Right cardiac atrium (tissue), 5 donors: ENCODE data around the gene QKI. TPM values are rescaled to one million over a fixed set of nuclear protein-coding genes. Genes with fewer than 3 reads are reported as not detected.

Experiments
- ATAC-seq, 2 donors: fragments of 200-7000 bp; cut with Tn5 transposase; one replicate each; pipeline versions ENCODE4 v1.8.0 to v1.9.1; 2020; ENCODE audit warnings: moderate library complexity in 2 of 2, mild to moderate bottlenecking in 1 of 2
- DNase-seq, 3 donors: peaks; one replicate each; pipeline ENCODE4 v3.0.0-alpha.2; 2020
- H3K27ac ChIP-seq: one replicate; pipeline ENCODE4 v1.5.1; 2013; ENCODE audit warnings: mild to moderate bottlenecking, low read length, control low read depth, moderate library complexity
- H3K27me3 ChIP-seq: one replicate; pipeline ENCODE4 v1.6.1; 2013; ENCODE audit not compliant: control insufficient read depth, insufficient read depth
- H3K4me1 ChIP-seq: one replicate; pipeline ENCODE4 v1.6.1; 2013; ENCODE audit warnings: low read length; ENCODE audit not compliant: control insufficient read depth, insufficient read depth
- H3K4me3 ChIP-seq: one replicate; pipeline ENCODE4 v1.5.1; 2013; ENCODE audit warnings: low read length, control low read depth
- H3K9me3 ChIP-seq: one replicate; pipeline ENCODE4 v1.6.1; 2013; ENCODE audit warnings: low read length; ENCODE audit not compliant: control insufficient read depth
- WGBS: extraction: QIAGEN DNeasy Blood & Tissue Kit; methylation state at CpG from one replicate; pipeline ENCODE4 v1.1.7; 2013; 5-methylcytosine and 5-hydroxymethylcytosine counted together
- intact Hi-C, 4 donors: fragments of 100-400 bp; cut with DNase I; formaldehyde crosslinking; loops; one replicate each; pipeline versions ENCODE4 v1.11.0 to v1.14.0; 2022 to 2023
- polyA plus RNA-seq: library from polyadenylated mRNA; stranded (reverse); fragments of 200-250 nt; gene quantifications from one replicate; pipeline ENCODE4 v1.2.3, GENCODE V29; 2013
- total RNA-seq, 4 donors: library from RNA; stranded (reverse); fragmentation: NEBNext Ultra II Directional; extraction: Animal tissue kit (Norgen Biotek cat#: 25700); gene quantifications; one replicate each; pipeline ENCODE4 v1.2.1, GENCODE V29; 2021
- donor health status: healthy with polysubstance abuse.
- donor health status: DM: no; HTN: yes; CAD: no.
- donor health status: DM: no; HTN: no; CAD: no.
- donor health status: DM: no; HTN: yes; CAD: no; lungs with severe emphysema.
- donor health status: DM: yes; HTN: yes; CAD: no.

Gene QKI
- total and polyA plus RNA-seq, 5 donors, result 100 to 415 (median 373) TPM

GRCh38 chr6:163404825-163405265 is 9.7 kb upstream of the QKI start:
- Histone ChIP-seq H3K4me3 (no peak overlapping the region), H3K4me1 (peaks cover 8% of the 10 kb centered on the region), H3K27me3 (no peaks in the 10 kb centered on the region), H3K27ac (peak overlapping the region; percentile 89), H3K9me3 (no peaks in the 10 kb centered on the region)
- WGBS, result 50% methylated on average over 10 of the region's 10 CpGs
- peak; percentile 84 to 87 for ATAC-seq
- DNase-seq, result peak; percentile 43 to 77 (median 72)
- intact Hi-C loops, result loop anchor here in 2 of 4 donors (5.0 to 10.0 kb wide), 2 partner anchors 43 to 50 kb away; no protein-coding TSS in a partner anchor

- intact Hi-C loops, result loop anchor here in 1 of 4 donors (10.0 kb wide), 1 partner anchor 51 kb away; no protein-coding TSS in a partner anchor
- DNase-seq, result peak; percentile 68 to 87 (median 84)
- peak; percentile 85 to 90 for ATAC-seq
- WGBS, result 16% methylated on average over 18 of the region's 18 CpGs
- Histone ChIP-seq H3K4me3 (peak overlapping the region; percentile 47), H3K27me3 (no peaks in the 10 kb centered on the region), H3K27ac (peak overlapping the region; percentile 89), H3K4me1 (peaks cover 8% of the 10 kb centered on the region), H3K9me3 (no peaks in the 10 kb centered on the region)
These were observed 8.9 kb upstream of the QKI start for GRCh38 chr6:163405412-163406309.

- no peak overlapping the region for H3K27ac ChIP-seq
- no peaks in the 10 kb centered on the region for H3K9me3 ChIP-seq
- WGBS, result 36% methylated on average over 1 of the region's 1 CpG
- peaks cover 8% of the 10 kb centered on the region for H3K4me1 ChIP-seq
- H3K27me3 ChIP-seq, result no peaks in the 10 kb centered on the region
- H3K4me3 ChIP-seq, result peak overlapping the region; percentile 47
- no peak for DNase-seq
- intact Hi-C loops, result loop anchor here in 1 of 4 donors (10.0 kb wide), 1 partner anchor 52 kb away; no protein-coding TSS in a partner anchor
- no peak for ATAC-seq
These were observed 8.2 kb upstream of the QKI start for GRCh38 chr6:163406366-163406765.

- intact Hi-C loops, result loop anchor here in 1 of 4 donors (10.0 kb wide), 1 partner anchor 52 kb away; no protein-coding TSS in a partner anchor
- peaks cover 8% of the 10 kb centered on the region for H3K4me1 ChIP-seq
- no peak overlapping the region for H3K27ac ChIP-seq
- ATAC-seq, result no peak
- no peaks in the 10 kb centered on the region for H3K27me3 ChIP-seq
- DNase-seq, result peak in 1 of 3 donors; percentile 58
- 94% methylated on average over 2 of the region's 2 CpGs for WGBS
- no peak overlapping the region for H3K4me3 ChIP-seq
- H3K9me3 ChIP-seq, result no peaks in the 10 kb centered on the region
These were observed 7.7 kb upstream of the QKI start for GRCh38 chr6:163406830-163407229.

GRCh38 chr6:163408352-163408991 is 6.0 kb upstream of the QKI start:
- Histone ChIP-seq H3K4me1 (peaks cover 8% of the 10 kb centered on the region), H3K27ac (no peak overlapping the region)
- intact Hi-C loops, result loop anchor here in 1 of 4 donors (10.0 kb wide), 1 partner anchor 54 kb away; no protein-coding TSS in a partner anchor

GRCh38 chr6:163409712-163410111 is 4.8 kb upstream of the QKI start:
- no peaks in the 10 kb centered on the region for H3K9me3 ChIP-seq
- no peak overlapping the region for H3K27ac ChIP-seq
- H3K4me1 ChIP-seq, result peaks cover 5% of the 10 kb centered on the region
- intact Hi-C loops, result loop anchor here (5.0 to 10.0 kb wide), 5 partner anchors 55 to 695 kb away; no protein-coding TSS in a partner anchor
- no peak for ATAC-seq
- no peak overlapping the region for H3K4me3 ChIP-seq
- no peaks in the 10 kb centered on the region for H3K27me3 ChIP-seq
- no peak for DNase-seq
- 92% methylated on average over 12 of the region's 12 CpGs for WGBS

More at GRCh38 chr6:163408352-163408991, 6.0 kb upstream of the QKI start:
- Histone ChIP-seq H3K4me3 (no peak overlapping the region), H3K27me3 (no peaks in the 10 kb centered on the region), H3K9me3 (no peaks in the 10 kb centered on the region)
- DNase-seq (no peak), ATAC-seq (no peak)
- WGBS, result 95% methylated on average over 9 of the region's 9 CpGs

GRCh38 chr6:163412341-163412740 is 2.2 kb upstream of the QKI start:
- Histone ChIP-seq H3K27me3 (no peaks in the 10 kb centered on the region), H3K27ac (no peak overlapping the region), H3K4me1 (no peaks in the 10 kb centered on the region), H3K4me3 (peak overlapping the region; percentile 100), H3K9me3 (no peaks in the 10 kb centered on the region)
- no peak for ATAC-seq
- intact Hi-C loops, result loop anchor here (5.0 to 10.0 kb wide), 4 partner anchors 75 to 692 kb away; no protein-coding TSS in a partner anchor
- WGBS, result 11% methylated on average over 1 of the region's 1 CpG
- no peak for DNase-seq

- Histone ChIP-seq H3K27ac (peak overlapping the region; percentile 99), H3K4me3 (peak overlapping the region; percentile 100), H3K4me1 (no peaks in the 10 kb centered on the region), H3K9me3 (no peaks in the 10 kb centered on the region), H3K27me3 (no peaks in the 10 kb centered on the region)
- DNase-seq (no peak), ATAC-seq (no peak)
- intact Hi-C loops, result loop anchor here (5.0 to 10.0 kb wide), 4 partner anchors 76 to 692 kb away; no protein-coding TSS in a partner anchor
- under 1% methylated on average over 14 of the region's 14 CpGs for WGBS
These were observed 1.6 kb upstream of the QKI start for GRCh38 chr6:163412801-163413344.

GRCh38 chr6:163413345-163414116 is 987 bp upstream of the QKI start:
- intact Hi-C loops, result loop anchor here (5.0 to 10.0 kb wide), 4 partner anchors 76 to 691 kb away; no protein-coding TSS in a partner anchor
- H3K4me3 ChIP-seq, result peak overlapping the region; percentile 100
- DNase-seq (peak; percentile 88 to 96 (median 96)), ATAC-seq (peak; percentile 92 to 93)
- WGBS, result under 1% methylated on average over 109 of the region's 109 CpGs
- H3K4me1 ChIP-seq, result no peaks in the 10 kb centered on the region
- H3K27me3 ChIP-seq, result no peaks in the 10 kb centered on the region
- H3K9me3 ChIP-seq, result no peaks in the 10 kb centered on the region
- H3K27ac ChIP-seq, result peak overlapping the region; percentile 99
